ENCODE measurements around the gene DNAH7.

DNAH7 gene

GRCh38 chr2:196076778-196077568 lies 8.3 kb upstream of the DNAH7 start:
- no peak for DNase-seq

- no peak for DNase-seq
Observed at GRCh38 chr2:196075196-196075595, 6.6 kb upstream of the DNAH7 start.

- DNase-seq, result no peak
Observed at GRCh38 chr2:196074631-196075030, 6.0 kb upstream of the DNAH7 start.

DNA sequence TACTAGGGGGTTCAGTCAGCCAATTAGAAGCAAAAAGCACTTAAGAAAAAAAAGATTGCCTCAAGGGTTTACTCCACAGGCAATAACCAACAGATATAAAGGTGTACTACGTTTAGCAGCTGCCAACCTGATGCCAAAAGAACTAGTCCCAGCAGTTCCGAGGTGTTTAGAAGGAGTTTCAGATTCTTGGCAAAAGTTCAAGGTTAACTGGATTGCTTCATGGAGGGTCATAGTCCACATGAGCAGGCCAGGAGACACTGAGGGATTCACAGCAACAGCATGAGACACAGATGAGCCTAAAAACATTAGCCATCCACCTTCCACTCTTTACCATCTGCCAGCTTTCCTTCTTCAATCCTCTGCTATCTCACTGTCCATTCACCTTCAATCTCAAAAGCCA lies 4.9 kb upstream of the DNAH7 start:
- DNase-seq, result no peak

DNA sequence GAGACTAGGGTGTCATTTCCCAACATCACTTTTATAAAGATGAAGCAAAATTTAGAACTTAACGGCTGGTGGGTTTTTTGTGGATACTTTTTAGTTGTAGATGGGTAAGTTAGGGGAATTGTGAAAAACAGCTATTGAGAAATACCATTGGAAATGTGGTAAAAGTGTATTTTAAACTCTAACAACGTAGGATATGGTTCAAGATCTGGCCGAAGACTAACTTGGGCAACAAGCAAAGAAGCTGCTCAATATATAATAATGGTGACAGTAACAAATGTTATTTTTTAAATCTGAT lies 1.6 kb downstream of the DNAH7 start:
- no peak for DNase-seq

- no peak for DNase-seq
Observed at GRCh38 chr2:196066291-196067087, 2.1 kb downstream of the DNAH7 start.

DNA sequence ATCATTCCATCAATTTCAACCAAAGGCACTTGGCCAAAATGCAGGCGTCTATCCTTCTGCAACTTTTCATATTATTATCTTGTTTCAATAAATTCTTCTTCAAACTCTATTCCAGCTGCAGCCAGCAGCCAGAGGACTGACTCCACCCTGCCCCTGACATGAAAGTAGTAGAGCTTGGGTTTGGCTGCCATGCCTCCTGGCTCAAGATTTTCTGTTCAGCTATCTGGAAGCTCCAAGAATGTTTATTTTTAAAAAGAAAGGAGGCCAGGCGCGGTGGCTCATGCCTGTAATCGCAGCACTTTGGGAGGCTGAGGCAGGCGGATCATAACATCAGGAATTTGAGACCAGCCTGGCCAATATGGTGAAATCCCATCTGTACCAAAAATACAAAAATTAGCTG lies 4.9 kb downstream of the DNAH7 start:
- no peak for DNase-seq

DNA sequence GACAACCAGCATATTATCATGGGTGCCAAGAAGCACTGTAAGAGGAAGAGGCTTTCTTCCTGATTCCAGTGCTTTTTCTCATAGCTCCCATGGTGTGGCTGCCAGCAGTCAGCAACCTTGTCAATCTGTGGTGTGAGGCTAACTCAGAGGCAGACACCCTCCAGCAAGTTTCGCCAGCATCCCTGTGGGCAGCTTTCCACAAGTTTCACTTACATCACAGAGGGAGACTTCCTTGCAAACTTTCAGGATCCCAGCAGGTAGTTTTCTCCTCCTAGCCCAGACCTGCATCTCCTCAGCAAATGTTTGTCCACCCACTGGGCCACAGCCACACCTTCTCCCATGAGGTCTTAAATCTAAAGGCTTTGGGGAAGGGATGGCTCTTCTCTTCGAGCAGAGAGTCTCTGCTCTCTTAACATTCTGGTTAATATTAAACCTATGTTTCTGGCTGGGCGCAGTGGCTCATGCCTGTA lies 9.1 kb downstream of the DNAH7 start:
- DNase-seq, result no peak

DNA sequence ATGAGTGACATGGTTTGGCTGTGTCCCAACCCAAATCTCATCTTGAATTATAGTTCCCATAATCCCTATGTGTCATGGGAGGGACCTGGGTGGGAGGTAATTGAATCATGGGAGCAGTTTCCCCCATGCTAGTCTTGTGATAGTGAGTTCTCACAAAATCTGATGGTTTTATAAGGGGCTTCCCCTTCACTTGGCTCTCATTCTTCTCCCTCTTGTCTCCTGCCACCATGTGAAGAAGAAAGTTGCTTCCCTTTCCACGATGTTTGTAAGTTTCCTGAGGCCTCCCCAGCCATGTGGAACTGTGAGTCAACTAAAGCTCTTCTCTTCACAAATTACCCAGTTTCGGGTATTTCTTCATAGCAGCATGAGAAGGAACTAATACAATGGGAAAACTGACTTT lies 14.0 kb downstream of the DNAH7 start:
- DNase-seq, result no peak

DNA sequence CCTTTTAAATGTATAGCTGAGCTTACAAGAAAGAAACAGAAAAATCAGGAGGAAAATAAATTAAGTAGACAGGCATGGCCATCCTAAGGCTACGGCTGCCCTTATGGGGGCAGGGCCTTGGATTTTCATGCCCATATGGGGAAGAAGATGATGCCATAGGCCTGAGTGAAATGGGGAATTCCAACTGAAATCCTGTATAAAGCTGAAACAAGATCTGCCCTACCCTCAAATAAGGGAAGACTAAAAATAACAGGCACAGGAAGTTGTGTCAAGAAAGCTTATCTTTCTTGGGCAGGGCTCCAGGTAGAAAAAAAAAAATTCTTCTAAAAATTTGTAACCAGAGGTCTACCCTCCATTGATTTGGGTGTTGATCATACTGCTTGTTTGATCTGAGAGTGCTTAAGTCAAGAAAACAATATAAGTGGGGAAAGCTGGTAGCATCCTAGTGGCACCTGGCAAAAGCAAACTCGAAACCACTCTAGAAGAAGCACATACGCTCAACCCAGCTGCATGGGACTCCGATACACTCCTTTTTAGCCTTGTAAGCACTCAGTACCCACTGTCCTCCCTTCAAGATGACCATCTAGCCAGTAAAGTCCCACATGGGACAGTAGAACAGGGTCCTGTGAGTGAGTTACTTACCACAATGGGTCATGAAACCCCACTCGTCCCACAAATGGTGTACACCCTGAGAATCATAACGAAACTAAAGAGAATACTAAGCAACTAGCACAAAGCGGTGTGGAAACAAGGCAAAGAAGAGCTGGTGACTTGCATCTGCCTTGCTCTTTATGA lies 22.3 kb downstream of the DNAH7 start:
- DNase-seq, result no peak

- DNase-seq, result no peak
Observed at GRCh38 chr2:196041786-196042185, 26.9 kb downstream of the DNAH7 start.

- no peak for DNase-seq
Observed at GRCh38 chr2:196040218-196040617, 28.4 kb downstream of the DNAH7 start.

GRCh38 chr2:196036442-196036841 lies 32.2 kb downstream of the DNAH7 start:
- DNase-seq, result no peak

DNA sequence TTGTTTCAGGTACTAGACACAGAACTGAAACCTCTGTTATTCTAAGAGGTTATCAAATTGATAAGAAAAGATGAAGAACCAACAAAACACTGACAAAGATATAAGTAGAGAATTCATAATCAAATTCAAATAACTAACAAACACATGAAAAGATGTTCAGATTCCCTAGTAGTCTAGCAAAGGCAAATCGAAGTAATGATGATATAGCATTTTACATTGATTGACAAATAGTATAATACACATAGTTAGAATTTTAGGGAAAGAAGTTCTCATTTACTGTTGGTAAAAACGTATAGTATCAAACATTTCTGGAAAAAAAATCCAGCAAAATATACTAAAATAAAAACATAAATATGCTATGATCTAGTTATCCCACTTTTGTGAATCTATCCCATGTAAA lies 50.6 kb downstream of the DNAH7 start:
- DNase-seq, result no peak

GRCh38 chr2:196012314-196012713 lies 56.3 kb downstream of the DNAH7 start:
- DNase-seq, result no peak

GRCh38 chr2:196000551-196000950 lies 68.1 kb downstream of the DNAH7 start:
- no peak for DNase-seq

- DNase-seq, result no peak
Observed at GRCh38 chr2:195998070-195998469, 70.6 kb downstream of the DNAH7 start.

- no peak for DNase-seq
Observed at GRCh38 chr2:195995499-195995898, 73.1 kb downstream of the DNAH7 start.

GRCh38 chr2:195993623-195994022 lies 75.0 kb downstream of the DNAH7 start:
- no peak for DNase-seq

DNA sequence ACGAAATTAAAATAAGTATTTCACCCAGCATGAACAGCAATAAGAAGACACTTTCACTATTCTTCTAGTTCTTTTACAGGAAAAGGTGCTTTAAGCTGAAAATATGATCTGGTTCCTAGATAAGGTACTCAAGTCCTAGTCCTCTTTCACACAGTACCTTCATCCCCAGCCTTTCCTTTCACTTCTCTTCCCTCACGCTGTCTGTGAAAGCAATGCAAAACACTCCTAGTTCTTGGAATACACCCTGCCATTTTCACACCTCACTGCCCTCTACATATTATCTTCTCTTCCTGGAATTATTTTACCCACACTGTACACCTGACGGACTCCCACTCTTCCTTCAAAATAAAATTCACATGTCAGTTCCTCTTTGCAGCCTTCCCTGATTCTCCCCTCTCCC lies 82.9 kb downstream of the DNAH7 start:
- no peak for DNase-seq

DNA sequence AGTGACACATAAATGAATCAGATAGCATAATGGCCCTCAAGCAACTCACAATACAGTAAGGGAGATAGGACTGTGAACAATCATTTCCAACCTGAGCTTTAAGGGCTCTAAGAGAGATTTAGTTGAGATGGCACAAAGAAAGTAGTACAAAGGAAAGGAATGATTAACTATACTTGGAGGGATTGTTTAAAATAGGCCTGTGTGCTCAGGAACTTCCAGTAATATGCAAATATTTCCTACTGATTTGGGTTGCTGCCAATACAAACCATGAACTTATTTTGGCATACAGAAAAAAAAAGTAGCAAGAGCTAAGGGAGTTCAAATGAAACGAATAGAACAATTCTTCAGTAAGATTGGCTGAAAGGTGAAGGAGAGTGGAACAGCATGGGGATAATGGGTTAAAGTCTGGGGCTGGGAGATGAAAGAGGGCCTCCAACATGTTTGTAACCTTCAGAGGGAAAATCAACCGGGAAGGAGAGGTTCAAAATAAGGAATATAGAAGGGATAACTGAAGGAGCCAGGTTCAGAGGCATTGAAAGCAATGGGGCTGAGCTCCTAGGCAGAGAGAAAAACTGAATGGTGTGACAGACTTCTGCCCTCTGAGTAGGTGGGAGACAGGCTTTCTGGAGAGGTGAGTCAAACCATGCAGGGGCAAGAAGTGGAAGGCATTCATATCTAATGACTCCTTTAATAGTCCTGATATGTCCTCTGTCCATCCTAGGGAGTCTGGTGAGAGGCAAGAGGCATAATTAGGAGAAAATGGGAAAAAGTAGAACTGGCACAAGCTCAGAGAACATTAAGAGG lies 83.5 kb downstream of the DNAH7 start:
- DNase-seq, result no peak

GRCh38 chr2:195967336-195967735 lies 101.3 kb downstream of the DNAH7 start:
- DNase-seq, result peak in 1 of 2 donors; percentile 21

GRCh38 chr2:195961873-195962272 lies 106.8 kb downstream of the DNAH7 start:
- peak in 1 of 2 donors; percentile 58 for DNase-seq

Data from bone marrow (tissue), 2 donors.